ENCODE data around the gene EFCAB6. TPM values are rescaled to one million over a fixed set of nuclear protein-coding genes. Genes with fewer than 3 reads are reported as not detected.

Gene EFCAB6
- total RNA-seq, 4 donors from 2014 or later, result 1.2 to 4.0 (median 3.0) TPM

DNA sequence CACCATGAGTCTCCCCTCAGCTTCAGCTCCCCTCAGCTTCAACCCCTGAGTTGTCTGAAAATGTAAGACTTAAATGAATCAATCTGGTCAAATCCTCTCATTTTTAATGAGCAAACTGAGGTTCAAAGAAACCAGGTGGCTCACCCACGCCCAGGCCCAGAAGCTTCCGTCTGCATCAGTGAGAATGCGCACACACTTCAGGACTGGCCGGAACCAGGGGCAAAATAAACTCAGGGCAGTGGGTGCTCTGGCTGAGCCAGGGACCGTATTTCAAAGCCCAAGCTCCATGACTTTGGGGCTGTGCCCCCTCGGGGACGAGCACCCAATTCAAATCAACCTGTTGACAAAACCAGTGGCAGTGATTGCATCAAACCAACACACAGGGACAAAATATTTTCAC, 47.1 kb upstream of the EFCAB6 start:
- Histone ChIP-seq H3K4me1 (peaks cover 0 to 12% (median 6%) of the 10 kb centered on the region in 4 donors), H3K27ac (replicated peaks in 1 of 4) (no peak overlapping the region), H3K27me3 (peaks cover 0 to 81% (median 19%) of the 10 kb centered on the region in 4 donors), H3K36me3 (no peaks in the 10 kb centered on the region), H3K9me3 (peaks cover 0 to 22% (median 6%) of the 10 kb centered on the region in 4 donors), H3K4me3 (no peak overlapping the region)
- no peak for DNase-seq (ENCODE audit: extremely low spot score)
- WGBS, result 94% methylated on average over 4 of the region's 7 CpGs
- TF ChIP-seq POLR2AphosphoS5 (IDR thresholded peaks at IDR 0.05), result no peak
- no peak for TF ChIP-seq EP300 (IDR thresholded peaks at IDR 0.05)
- no peak for TF ChIP-seq POLR2A (IDR thresholded peaks at IDR 0.05; ENCODE audit: low read depth)
- TF ChIP-seq, protein P1, sequence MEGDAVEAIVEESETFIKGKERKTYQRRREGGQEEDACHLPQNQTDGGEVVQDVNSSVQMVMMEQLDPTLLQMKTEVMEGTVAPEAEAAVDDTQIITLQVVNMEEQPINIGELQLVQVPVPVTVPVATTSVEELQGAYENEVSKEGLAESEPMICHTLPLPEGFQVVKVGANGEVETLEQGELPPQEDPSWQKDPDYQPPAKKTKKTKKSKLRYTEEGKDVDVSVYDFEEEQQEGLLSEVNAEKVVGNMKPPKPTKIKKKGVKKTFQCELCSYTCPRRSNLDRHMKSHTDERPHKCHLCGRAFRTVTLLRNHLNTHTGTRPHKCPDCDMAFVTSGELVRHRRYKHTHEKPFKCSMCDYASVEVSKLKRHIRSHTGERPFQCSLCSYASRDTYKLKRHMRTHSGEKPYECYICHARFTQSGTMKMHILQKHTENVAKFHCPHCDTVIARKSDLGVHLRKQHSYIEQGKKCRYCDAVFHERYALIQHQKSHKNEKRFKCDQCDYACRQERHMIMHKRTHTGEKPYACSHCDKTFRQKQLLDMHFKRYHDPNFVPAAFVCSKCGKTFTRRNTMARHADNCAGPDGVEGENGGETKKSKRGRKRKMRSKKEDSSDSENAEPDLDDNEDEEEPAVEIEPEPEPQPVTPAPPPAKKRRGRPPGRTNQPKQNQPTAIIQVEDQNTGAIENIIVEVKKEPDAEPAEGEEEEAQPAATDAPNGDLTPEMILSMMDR (IDR thresholded peaks at IDR 0.05), result no peak
- intact Hi-C loops (cut with DNase I), result no loop called here

- no peak for DNase-seq (ENCODE audit: extremely low spot score)
- WGBS, result 69% methylated on average over 11 of the region's 11 CpGs
- Histone ChIP-seq H3K27ac (replicated peaks in 1 of 4) (no peak overlapping the region), H3K9me3 (peaks cover 0 to 22% (median 6%) of the 10 kb centered on the region in 4 donors), H3K4me1 (peaks cover 0 to 12% (median 6%) of the 10 kb centered on the region in 4 donors), H3K36me3 (no peaks in the 10 kb centered on the region), H3K27me3 (peaks cover 0 to 79% (median 19%) of the 10 kb centered on the region in 4 donors), H3K4me3 (no peak overlapping the region)
- TF ChIP-seq POLR2AphosphoS5 (IDR thresholded peaks at IDR 0.05), result no peak
- TF ChIP-seq POLR2A (IDR thresholded peaks at IDR 0.05; ENCODE audit: low read depth), result no peak
- TF ChIP-seq EP300 (IDR thresholded peaks at IDR 0.05), result no peak
- TF ChIP-seq, protein P1 (IDR thresholded peaks at IDR 0.05), result no peak
- intact Hi-C loops (cut with DNase I), result no loop called here
Measured at GRCh38 chr22:43858156-43858895, 46.2 kb upstream of the EFCAB6 start.

DNA sequence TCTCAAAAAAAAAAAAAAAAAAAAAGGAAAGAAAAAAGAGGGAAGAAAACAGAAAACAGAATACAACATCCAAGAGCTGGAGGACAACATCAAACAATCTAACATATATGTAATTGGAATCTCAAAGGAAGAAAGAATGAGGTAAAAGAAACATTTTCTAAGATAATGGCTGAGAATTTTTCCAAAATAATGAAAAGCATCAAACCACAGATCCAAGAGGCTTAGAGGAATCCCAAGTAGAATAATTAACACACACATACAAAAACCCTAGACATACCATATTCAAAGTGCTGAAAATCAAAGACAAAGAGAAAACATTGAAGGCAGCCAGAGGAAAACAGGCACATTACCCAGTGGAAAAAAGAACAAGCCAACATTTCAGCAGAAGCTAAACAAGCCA, 45.3 kb upstream of the EFCAB6 start:
- Histone ChIP-seq H3K27me3 (peaks cover 0 to 77% (median 12%) of the 10 kb centered on the region in 4 donors), H3K4me1 (peaks cover 0 to 8% (median 5%) of the 10 kb centered on the region in 4 donors), H3K27ac (replicated peaks in 1 of 4) (no peak overlapping the region), H3K9me3 (peaks cover 0 to 22% (median 6%) of the 10 kb centered on the region in 4 donors), H3K36me3 (no peaks in the 10 kb centered on the region), H3K4me3 (no peak overlapping the region)
- intact Hi-C loops (cut with DNase I), result no loop called here
- TF ChIP-seq, protein P1 (IDR thresholded peaks at IDR 0.05), result no peak
- TF ChIP-seq POLR2A (IDR thresholded peaks at IDR 0.05; ENCODE audit: low read depth) (no peak), EP300 (IDR thresholded peaks at IDR 0.05) (no peak), POLR2AphosphoS5 (IDR thresholded peaks at IDR 0.05) (no peak)
- no peak for DNase-seq (ENCODE audit: extremely low spot score)

DNA sequence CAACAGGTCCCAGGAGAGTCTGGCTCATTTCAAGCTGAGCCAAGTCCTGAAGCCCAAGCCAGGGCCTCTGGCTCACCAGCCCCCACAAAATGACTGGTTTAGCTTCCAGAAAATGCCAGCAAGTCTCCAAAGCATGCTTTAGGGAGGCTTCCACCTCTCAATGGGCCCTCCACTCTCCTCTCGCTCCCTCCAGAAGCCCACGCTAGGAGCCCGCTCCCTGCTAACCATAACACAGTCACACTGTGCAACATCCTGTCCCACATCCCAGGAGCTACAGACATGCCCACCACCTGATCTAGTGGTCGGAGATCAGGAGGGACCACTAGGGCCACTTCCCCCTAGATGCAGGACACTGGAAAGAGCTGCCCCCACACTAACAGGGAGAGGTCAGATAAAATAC, 43.3 kb upstream of the EFCAB6 start:
- no peaks in the 10 kb centered on the region for H3K36me3 ChIP-seq
- peaks cover 0 to 74% (median 1%) of the 10 kb centered on the region in 4 donors for H3K27me3 ChIP-seq
- no peaks in the 10 kb centered on the region for H3K4me1 ChIP-seq
- no peak overlapping the region for H3K4me3 ChIP-seq
- H3K9me3 ChIP-seq, result peaks cover 0 to 22% (median 6%) of the 10 kb centered on the region in 4 donors
- intact Hi-C loops (cut with DNase I), result no loop called here
- DNase-seq (ENCODE audit: extremely low spot score), result no peak
- no peak overlapping the region for H3K27ac ChIP-seq (replicated peaks in 1 of 4)
- 60% methylated on average over 4 of the region's 4 CpGs for WGBS
- no peak for TF ChIP-seq EP300 (IDR thresholded peaks at IDR 0.05)

DNA sequence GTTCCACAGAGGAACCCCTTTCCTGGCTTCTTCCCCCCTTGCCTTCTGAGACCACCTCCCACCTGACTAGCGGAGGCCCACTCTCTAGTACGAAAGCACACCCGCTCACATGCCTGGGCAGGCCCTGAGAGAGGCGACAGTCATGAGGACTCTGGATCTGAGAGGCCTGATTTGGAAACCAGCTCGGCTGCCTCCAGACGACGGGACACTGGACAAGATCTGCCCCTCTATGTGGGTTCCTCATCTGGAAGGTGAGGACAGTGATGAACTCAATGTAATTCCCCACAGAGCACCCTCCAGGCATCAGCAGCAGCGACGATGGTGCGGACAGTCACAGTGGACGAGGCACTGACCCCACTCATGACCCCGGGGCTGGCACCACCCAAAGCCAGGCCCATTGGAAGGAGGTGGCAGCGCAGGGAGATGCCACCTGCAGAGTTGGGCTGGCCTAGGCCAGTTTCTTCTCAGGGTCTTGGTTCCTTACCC, 42.7 kb upstream of the EFCAB6 start:
- TF ChIP-seq EP300 (IDR thresholded peaks at IDR 0.05) (no peak), POLR2AphosphoS5 (IDR thresholded peaks at IDR 0.05) (no peak), POLR2A (IDR thresholded peaks at IDR 0.05; ENCODE audit: low read depth) (no peak)
- TF ChIP-seq, protein P1 (IDR thresholded peaks at IDR 0.05), result no peak
- 96% methylated on average over 11 of the region's 13 CpGs for WGBS
- no peak overlapping the region for H3K27ac ChIP-seq (replicated peaks in 1 of 4)
- peaks cover 0 to 72% (median 0%) of the 10 kb centered on the region in 4 donors for H3K27me3 ChIP-seq
- intact Hi-C loops (cut with DNase I), result no loop called here
- peaks cover 0 to 22% (median 6%) of the 10 kb centered on the region in 4 donors for H3K9me3 ChIP-seq
- H3K36me3 ChIP-seq, result no peaks in the 10 kb centered on the region
- no peaks in the 10 kb centered on the region for H3K4me1 ChIP-seq
- H3K4me3 ChIP-seq, result no peak overlapping the region
- no peak for DNase-seq (ENCODE audit: extremely low spot score)
